Keratinocyte (primary cell): ENCODE data around the gene HIGD2A.

Experiments used
- EZH2 ChIP-seq: IDR thresholded peaks from one replicate; pipeline ENCODE4 v1.6.1; 2012; ENCODE audit warnings: inconsistent platforms, mild to moderate bottlenecking, low read length, moderate library complexity
- TF ChIP-seq, protein P1 (sequence below), 3 experiments: IDR thresholded peaks in 1 of 3; conservative IDR thresholded peaks in 1 of 3; optimal IDR thresholded peaks in 1 of 3; 2 replicates in 2 of 3; 3 replicates in 1 of 3; pipeline versions ENCODE3 to v1.5.1; 2011; ENCODE audit warnings: low read length in 3 of 3, mild to moderate bottlenecking in 3 of 3, moderate library complexity in 2 of 3, control low read depth in 1 of 3, inconsistent platforms in 1 of 3; ENCODE audit not compliant: insufficient read depth in 2 of 3; ENCODE audit errors: extremely low read depth in 1 of 3

- TF ChIP-seq EZH2: no peak
- TF ChIP-seq, protein P1, sequence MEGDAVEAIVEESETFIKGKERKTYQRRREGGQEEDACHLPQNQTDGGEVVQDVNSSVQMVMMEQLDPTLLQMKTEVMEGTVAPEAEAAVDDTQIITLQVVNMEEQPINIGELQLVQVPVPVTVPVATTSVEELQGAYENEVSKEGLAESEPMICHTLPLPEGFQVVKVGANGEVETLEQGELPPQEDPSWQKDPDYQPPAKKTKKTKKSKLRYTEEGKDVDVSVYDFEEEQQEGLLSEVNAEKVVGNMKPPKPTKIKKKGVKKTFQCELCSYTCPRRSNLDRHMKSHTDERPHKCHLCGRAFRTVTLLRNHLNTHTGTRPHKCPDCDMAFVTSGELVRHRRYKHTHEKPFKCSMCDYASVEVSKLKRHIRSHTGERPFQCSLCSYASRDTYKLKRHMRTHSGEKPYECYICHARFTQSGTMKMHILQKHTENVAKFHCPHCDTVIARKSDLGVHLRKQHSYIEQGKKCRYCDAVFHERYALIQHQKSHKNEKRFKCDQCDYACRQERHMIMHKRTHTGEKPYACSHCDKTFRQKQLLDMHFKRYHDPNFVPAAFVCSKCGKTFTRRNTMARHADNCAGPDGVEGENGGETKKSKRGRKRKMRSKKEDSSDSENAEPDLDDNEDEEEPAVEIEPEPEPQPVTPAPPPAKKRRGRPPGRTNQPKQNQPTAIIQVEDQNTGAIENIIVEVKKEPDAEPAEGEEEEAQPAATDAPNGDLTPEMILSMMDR (optimal IDR thresholded peaks at IDR 0.05 in 1 of 3, IDR thresholded peaks at IDR 0.05 in 1 of 3, conservative IDR thresholded peaks at IDR 0.05 in 1 of 3; ENCODE audit: extremely low read depth in 1 of 3, insufficient read depth in 2 of 3, low read length in 3 of 3): no peak
Observed at GRCh38 chr5:176342158-176342483, 46.4 kb upstream of the HIGD2A start.
